Measurements from ENCODE around the gene CPS1. TPM values are rescaled to one million over a fixed set of nuclear protein-coding genes. Genes with fewer than 3 reads are reported as not detected.
A peak's percentile ranks its signal among the peaks of the same experiment; 100 is the strongest.

Gene CPS1
- total and polyA plus RNA-seq, 2 experiments from 2014 or later = 5.5 to 11.0 TPM

GRCh38 chr2:210568108-210568507, 11.7 kb downstream of the CPS1 start:
- ATAC-seq (peak; percentile 67), DNase-seq (ENCODE audit: low spot score) (peak; percentile 78)
- Histone ChIP-seq H2AFZ (no peak overlapping the region), H3K9me2 (ENCODE audit: insufficient read depth) (no peaks in the 10 kb centered on the region), H3K27ac (ENCODE audit: low read depth) (no peak overlapping the region), H4K20me1 (replicated peaks; ENCODE audit: insufficient read depth) (no peaks in the 10 kb centered on the region), H3F3A (replicated peaks; ENCODE audit: low read depth) (no peaks in the 10 kb centered on the region), H3K27me3 (ENCODE audit: insufficient read depth) (no peaks in the 10 kb centered on the region), H3K4me2 (no peak overlapping the region), H3K79me2 (replicated peaks; ENCODE audit: insufficient read depth) (no peaks in the 10 kb centered on the region), H3K4me1 (ENCODE audit: insufficient read depth) (peaks cover 8% of the 10 kb centered on the region; the same call in 1 of the 2 replicates), H3K4me3 (no peak overlapping the region), H3K36me3 (ENCODE audit: insufficient read depth) (no peaks in the 10 kb centered on the region)
- H3K36me3 Mint-ChIP-seq (ENCODE audit: low read depth) = no peaks in the 10 kb centered on the region
- no peak overlapping the region for H3K4me3 Mint-ChIP-seq
- H3K27me3 Mint-ChIP-seq (ENCODE audit: insufficient read depth, low read depth, poor library complexity) = peaks cover 2% of the 10 kb centered on the region
- H3K9me3 Mint-ChIP-seq = no peaks in the 10 kb centered on the region
- peaks cover 19% of the 10 kb centered on the region for H3K4me1 Mint-ChIP-seq
- TF ChIP-seq ZNF462 (CRISPR knock-in tag; IDR thresholded peaks at IDR 0.05) = no peak
- TF ChIP-seq ETS1 (IDR thresholded peaks at IDR 0.05) = no peak
- no peak for TF ChIP-seq REST (IDR thresholded peaks at IDR 0.05; ENCODE audit: unreplicated experiment)
- no peak for TF ChIP-seq EZH2 (IDR thresholded peaks at IDR 0.05; ENCODE audit: low read depth, unreplicated experiment)
- TF ChIP-seq POLR2AphosphoS5 (IDR thresholded peaks at IDR 0.05; ENCODE audit: low read depth) = no peak
- TF ChIP-seq NANOG (IDR thresholded peaks at IDR 0.05; ENCODE audit: borderline replicate concordance) = no peak
- no peak for TF ChIP-seq JUNB (IDR thresholded peaks at IDR 0.05; ENCODE audit: unreplicated experiment)
- TF ChIP-seq CREB1 (CRISPR knock-in tag; IDR thresholded peaks at IDR 0.05; ENCODE audit: low read depth) = no peak
- TF ChIP-seq CTCF (conservative IDR thresholded peaks at IDR 0.05; ENCODE audit: low read depth in 2 of 2) = no peak
- TF ChIP-seq ZNF114 (CRISPR knock-in tag; IDR thresholded peaks at IDR 0.05) = no peak
- TF ChIP-seq EZH2phosphoT487 (IDR thresholded peaks at IDR 0.05; ENCODE audit: unreplicated experiment) = no peak
- no peak for TF ChIP-seq STAT1 (IDR thresholded peaks at IDR 0.05; ENCODE audit: unreplicated experiment)
- no peak for TF ChIP-seq ZNF331 (CRISPR knock-in tag; IDR thresholded peaks at IDR 0.05; ENCODE audit: low read depth)
- no peak overlapping the region for H3K27ac Mint-ChIP-seq
